22Rv1 (cell line): ENCODE measurements around the gene LHX8.

Experiments
- H3K27ac ChIP-seq: fragments of 450-650 bp; 2 replicates; pipeline ENCODE4 v1.5.1; 2017
- CTCF ChIP-seq: fragments of 450-650 bp; IDR thresholded peaks from 2 replicates; pipeline ENCODE4 v1.5.1; 2017; ENCODE audit warnings: mild to moderate bottlenecking
- ZFX ChIP-seq: fragments of 450-650 bp; IDR thresholded peaks from 2 replicates; pipeline ENCODE4 v1.6.1; 2017; ENCODE audit warnings: antibody characterized with exemption, borderline replicate concordance

Gene LHX8

DNA sequence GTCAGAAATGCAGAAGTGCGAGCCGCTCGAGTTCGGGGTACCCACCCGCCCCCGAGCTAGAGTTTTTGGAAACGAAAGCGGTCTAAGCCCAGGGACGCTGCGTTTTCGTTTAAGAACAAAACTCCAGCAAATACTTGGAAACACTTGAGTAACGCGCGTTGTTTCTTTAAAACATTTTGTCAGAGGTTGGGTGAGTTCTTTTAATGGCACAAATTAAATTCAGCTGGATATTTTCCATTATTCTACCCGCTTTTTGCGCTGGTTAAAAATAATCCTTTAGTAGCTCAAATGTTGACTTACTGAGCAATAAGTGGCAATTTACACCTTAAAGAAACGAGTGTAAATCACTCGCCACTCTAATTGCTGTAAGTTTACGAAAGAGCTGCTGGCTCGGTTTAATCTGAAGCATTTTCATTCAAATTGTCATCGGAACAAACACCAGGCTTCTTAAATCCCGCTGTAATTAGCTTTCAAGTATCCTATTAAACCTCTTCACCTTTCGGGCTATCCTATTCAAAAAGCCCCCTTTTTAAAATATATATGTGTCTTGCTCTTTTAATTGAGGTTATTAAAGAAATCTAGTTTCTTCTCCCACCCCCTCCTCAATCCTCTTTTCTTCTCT, 1.5 kb downstream of the LHX8 start:
- TF ChIP-seq ZFX: no peak
- H3K27ac ChIP-seq: peak overlapping the region; percentile 43; the same call in 1 of the 2 replicates

- peak overlapping the region; percentile 43; the same call in 1 of the 2 replicates for H3K27ac ChIP-seq
- TF ChIP-seq CTCF (no peak), ZFX (no peak)
These were observed 2.1 kb downstream of the LHX8 start for GRCh38 chr1:75136195-75136815.

DNA sequence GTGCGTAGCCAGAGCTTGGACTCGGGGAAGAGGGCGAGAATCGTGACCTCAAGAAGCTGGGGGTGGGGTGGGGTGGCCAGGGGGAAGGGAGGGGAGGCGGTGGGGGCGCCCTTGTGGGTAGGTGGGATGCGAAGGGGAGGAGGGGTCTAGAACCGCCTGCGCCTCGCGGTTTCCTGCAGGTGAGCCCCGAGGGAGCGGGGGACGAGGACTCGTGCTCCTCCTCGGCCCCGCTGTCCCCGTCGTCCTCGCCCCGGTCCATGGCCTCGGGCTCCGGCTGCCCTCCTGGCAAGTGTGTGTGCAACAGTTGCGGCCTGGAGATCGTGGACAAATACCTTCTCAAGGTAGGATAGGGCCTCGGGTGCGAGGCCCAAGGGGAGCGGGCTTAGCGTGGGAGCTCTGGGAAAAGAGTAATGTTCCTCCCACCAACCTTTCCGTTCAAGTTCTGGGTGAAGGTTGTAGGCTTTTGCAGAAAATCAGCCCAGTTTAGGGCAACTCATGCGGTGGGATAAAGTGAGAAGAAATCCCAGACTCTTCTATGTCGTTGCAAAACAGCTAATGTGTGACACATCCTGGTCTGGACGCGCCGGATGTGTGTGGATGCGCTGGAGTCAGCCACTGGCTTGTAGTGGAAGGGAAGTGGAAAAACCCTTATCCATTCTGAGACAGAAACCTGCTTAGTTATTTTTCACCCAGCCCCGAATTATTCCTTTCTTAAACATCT, 2.9 kb downstream of the LHX8 start:
- H3K27ac ChIP-seq: no peak overlapping the region
- TF ChIP-seq CTCF: no peak
- no peak for TF ChIP-seq ZFX

GRCh38 chr1:75152092-75152491, 17.9 kb downstream of the LHX8 start:
- no peak overlapping the region for H3K27ac ChIP-seq
- TF ChIP-seq ZFX (no peak), CTCF (no peak)

- no peak overlapping the region for H3K27ac ChIP-seq
- no peak for TF ChIP-seq CTCF
- no peak for TF ChIP-seq ZFX
These were observed 25.0 kb downstream of the LHX8 start for GRCh38 chr1:75159154-75159553.

GRCh38 chr1:75165264-75165663, 31.1 kb downstream of the LHX8 start:
- no peak for TF ChIP-seq ZFX
- no peak for TF ChIP-seq CTCF
- no peak overlapping the region for H3K27ac ChIP-seq

DNA sequence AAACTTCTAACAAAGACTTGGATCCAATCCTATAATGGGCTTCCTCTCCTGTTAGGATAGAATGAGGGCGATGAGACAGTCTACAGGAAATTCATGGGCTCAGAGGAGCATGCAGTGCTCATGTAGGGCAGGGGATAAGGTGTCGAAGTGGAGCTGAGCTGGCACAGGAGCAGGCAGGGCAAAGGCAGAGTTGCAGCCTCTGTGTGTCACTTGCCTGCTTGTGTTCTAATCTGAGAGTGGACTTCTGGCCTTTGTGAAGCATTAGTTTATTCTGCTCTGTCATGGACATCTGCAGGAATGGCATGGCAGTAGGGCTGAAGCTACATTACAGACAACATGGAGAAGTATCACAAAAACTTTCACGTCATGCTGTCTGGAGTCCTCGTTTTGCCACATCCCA, 32.6 kb downstream of the LHX8 start:
- no peak overlapping the region for H3K27ac ChIP-seq
- TF ChIP-seq ZFX (no peak), CTCF (no peak)
